NCI-H345 treated with DMSO at 0.1 percent for 48 hours (cell line): ENCODE results near the gene ST14.
"Not testable (repeated sequence)": the region's sequence is repeated elsewhere in the genome, so short reads cannot be mapped to it uniquely, and the experiment has no call there.

ENCODE experiments used
- DNase-seq: peaks from one replicate; lab custom pipeline; 2025; ENCODE audit not compliant: unreplicated experiment; lab: John Stamatoyannopoulos, UW

The ST14 gene

DNA sequence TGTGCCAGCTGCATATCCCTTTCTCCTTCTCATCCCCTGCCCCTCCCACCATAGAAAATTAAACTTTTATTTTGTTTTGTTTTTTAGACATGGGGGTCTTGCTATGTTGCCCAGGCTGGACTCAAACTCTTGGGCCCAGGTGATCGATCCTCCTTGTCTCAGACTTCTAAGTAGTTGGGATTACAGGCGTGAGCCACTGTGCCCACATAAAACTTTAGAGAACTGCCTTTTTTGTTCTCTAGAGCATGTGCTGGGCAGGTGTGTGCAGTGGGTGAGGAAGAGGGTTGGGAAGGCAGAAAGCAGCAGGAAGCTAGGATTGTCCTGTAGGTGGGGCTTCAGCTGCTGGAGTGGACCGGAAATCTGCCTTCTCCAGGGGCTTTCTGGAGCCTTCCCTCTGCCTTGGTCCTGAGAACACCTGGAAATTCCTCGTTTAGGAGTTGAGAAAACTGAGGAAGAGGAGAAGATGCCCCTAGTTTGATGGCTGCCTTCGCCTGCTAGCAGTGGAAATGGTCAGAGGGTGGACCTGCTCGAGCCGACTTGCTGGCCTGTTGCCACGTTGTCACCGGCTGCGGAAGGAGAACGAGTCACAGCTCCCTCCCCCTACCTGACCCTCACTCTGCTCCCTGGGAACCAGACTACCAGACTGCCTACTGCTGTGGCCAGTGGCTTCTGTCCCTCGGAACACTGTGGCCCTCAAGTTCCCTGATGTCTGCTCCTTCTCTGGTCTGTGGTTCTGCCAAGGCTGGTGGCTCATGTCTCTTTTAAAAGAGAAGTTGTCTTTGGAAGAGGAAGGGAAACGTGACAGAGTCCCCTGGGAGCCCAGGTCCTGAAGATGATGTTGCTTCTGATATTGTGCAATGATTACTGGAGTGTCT is 4.0 kb downstream of the ST14 start:
- no peak for DNase-seq

DNA sequence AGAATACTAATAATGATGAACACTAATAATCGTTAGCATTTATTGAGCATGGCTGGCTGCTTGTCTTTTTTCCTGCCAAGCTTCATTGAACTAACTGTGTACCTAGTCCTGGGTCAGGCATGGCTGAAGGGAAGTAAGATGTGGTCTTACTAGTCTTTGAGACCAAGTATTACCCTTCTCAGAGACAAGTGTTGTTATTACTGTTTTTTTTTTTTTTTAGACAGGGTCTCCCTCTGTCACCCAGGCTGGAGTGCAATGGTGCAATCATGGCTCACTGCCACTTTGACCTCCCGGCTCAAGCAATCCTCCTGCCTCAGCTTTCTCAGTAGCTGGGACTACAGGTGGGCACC is 4.6 kb downstream of the ST14 start:
- no peak for DNase-seq

DNA sequence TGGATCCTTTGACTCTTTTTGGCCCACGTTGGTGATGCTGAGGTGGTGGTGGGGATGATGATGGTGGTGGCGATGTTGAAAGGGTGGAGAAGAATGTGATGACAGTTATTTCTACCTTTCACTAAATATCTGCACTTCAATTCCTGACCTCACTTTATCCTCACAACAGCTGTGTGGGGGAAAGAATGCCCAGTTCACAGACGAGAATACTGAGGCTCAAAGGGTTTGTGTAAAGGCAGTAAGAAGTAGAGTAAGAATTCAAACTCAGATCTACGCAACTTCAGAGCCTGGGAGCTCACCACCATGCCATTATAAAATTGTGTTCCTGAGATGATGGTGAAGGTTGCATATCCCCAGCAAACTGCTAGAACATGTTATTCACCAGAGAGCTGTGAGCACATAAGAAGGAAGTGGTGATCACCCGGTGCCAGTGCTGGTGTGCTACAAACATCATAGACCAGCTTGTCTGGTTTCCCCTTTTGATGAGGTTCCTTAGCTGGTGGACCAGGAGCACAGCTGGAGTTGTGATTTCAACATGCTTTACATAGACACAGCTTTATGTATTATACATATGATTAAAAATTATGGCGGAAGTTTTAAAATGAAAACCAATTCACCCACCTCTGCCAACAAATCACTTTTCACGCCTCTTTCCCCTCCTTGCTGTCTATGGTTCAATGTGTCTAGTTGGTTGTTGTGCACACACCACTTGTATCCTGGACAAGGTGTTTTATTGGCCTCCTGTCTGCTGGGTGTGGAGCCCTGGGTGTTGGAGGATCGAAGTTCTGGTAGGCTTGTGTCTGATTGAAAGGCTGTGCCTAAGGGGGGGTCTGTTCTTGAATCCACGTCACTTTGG is 6.2 kb downstream of the ST14 start:
- DNase-seq: no peak

DNA sequence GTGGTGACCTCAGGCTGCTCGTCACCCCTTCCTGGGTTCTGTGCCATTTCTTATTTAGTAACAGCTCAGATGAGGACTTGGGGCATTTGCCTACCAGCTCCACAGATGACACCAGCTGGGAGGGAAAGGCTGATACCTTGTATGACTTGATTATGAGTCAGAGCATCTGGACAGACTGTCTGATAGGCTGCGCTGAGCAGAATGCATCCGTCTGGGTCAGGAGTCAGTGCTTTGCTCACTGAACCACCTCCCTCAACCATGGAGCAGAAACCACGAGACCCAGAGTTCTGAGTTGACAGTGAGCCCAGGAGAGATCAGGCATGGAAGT is 6.8 kb downstream of the ST14 start:
- no peak for DNase-seq

DNA sequence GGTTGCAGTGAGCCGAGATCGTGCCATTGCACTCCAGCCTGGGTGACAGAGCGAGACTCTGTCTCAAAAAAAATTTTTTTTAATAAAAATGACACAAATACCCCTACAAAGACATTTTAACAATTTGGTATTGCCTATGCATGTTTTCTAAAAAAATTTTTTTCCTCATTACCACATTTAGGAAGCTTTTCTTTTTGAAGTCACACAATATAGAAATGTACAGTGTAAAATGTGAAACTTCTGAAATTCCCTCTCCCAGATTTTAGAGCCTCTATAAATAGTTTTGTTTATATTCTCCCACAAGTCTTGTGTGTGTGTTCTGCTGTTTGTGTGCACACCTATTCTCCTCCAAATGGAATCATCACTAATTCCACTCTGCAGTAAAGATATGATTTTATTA is 7.6 kb downstream of the ST14 start:
- no peak for DNase-seq

DNA sequence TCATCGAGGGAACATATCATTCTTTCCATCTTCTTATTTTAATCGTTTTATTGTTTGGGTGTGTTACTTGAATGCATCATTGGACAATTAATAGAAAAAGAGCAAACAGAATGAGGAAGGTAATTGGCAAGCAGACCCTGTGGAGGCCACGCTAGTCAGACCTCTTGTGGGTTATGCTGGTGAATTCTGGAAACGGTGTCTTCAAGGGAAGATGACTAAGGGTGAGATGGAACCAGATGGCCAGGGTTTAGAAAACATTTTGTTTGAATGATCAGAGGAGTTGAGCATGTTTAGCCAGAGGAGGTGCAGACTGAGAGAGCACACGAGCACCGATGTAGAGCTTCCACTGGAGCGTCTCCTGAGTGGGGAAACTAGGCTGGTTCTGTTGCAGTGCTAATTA is 8.5 kb downstream of the ST14 start:
- no peak for DNase-seq

DNA sequence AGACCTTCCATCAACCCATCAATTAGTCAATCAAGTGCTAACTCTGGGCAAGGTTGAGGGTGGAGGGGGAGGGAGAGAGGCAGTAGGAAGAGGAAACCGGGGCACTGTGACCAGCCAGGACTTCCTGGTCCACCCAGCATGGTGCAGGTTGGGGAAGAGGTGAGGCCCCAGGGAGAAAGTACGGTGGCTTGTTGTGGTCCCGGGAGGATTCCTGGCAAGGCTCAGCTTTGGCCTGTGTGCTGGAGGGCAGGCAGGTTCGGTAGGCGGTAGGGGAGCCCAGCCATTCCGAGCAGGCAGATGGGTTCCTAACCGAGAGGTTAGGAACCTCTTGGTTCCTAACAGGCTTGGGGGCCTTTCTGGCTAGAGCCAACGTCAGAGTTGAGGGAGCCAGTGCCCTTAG is 10.8 kb downstream of the ST14 start:
- no peak for DNase-seq

DNA sequence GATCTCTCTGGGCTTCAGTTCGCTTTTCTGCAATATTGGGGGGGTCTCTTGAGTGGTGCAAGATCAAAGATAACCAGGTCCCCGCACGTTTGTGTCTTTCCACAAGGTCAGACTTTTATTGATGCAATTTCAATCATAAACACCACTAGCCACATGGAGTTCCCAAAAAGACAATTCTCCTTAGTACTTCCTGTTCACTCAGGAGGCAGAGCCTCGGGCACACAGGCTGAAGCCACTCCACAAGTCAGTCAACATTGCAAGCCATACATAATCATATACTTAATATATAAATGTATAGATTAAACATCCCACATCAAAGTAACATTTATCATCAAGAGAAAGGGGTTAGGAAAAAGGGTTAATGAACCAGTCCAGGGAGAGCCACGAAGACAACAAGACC is 12.0 kb downstream of the ST14 start:
- no peak for DNase-seq

DNA sequence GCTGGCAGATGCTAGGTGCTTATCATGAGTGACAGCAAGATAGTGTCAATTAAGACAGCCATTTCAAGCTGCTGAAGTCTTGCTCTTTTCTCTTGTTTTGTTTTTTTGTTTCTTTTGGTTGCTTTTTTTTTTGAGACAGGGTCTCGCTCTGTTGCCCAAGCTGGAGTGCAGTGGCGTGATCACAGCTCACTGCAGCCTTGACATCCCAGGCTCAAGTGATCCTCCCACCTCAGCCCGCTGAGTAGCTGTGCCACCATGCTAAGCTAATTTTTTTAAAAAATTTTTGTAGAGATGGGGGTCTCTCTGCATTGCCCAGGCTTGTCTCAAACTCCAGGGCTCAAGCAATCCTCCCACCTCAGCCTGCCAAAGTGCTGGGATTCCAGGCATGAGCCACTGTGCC is 12.4 kb downstream of the ST14 start:
- not testable (repeated sequence) for DNase-seq

DNA sequence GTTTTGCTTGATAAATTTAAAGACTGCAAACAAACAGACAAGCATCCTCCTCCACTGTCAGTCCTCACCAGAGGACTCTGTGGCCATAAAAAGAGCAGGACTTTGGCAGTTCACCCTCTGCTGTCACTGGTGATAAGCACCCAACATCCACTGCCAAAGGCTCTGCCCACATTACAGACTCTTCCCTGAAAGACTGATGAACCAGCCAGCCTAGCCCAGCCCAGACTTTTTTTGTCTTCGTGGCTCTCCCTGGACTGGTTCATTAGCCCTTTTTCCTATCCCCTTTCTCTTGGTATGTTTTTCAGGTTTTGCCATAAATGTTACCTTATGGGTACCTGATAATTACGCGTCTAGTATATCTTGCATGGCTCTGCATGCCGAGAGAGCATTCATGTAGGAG is 15.1 kb downstream of the ST14 start:
- no peak for DNase-seq

DNA sequence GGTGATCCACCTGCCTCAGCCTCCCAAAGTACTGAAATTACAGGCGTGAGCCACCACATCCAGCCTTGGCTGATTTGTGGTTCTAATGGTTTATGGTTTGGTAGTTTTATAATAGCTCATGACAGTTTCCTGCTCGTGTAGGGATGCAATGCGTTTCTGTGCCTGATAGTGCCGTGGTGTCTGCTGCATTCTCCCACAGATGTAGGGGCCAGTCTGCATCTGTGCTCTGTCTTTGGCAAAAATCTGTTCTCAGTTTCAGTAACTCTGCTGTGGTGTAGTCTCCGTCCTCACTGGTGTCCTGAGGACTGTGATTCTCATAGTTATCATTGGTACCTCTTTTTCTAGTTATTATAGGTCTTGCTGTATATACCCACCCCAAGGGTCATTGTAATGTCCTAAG is 16.3 kb downstream of the ST14 start:
- DNase-seq: no peak

DNA sequence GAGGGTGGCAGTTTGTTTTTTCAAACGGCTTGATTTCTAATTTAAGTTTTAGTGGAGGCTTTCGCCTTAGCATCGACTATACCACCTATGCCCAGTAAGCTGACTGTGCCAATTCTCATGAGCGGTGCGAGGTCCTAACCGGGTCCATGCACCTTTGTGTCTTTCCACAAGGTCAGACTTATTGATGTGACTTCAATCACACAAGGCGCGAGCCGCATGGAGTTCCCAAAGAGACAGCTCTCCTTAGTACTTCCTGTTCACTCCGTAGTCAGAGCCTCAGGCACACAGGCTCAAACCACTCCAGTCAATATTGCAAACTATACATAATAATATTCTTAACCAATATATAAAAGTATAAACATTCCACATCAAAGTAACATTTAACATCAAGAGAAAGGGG is 18.2 kb downstream of the ST14 start:
- DNase-seq: no peak

DNA sequence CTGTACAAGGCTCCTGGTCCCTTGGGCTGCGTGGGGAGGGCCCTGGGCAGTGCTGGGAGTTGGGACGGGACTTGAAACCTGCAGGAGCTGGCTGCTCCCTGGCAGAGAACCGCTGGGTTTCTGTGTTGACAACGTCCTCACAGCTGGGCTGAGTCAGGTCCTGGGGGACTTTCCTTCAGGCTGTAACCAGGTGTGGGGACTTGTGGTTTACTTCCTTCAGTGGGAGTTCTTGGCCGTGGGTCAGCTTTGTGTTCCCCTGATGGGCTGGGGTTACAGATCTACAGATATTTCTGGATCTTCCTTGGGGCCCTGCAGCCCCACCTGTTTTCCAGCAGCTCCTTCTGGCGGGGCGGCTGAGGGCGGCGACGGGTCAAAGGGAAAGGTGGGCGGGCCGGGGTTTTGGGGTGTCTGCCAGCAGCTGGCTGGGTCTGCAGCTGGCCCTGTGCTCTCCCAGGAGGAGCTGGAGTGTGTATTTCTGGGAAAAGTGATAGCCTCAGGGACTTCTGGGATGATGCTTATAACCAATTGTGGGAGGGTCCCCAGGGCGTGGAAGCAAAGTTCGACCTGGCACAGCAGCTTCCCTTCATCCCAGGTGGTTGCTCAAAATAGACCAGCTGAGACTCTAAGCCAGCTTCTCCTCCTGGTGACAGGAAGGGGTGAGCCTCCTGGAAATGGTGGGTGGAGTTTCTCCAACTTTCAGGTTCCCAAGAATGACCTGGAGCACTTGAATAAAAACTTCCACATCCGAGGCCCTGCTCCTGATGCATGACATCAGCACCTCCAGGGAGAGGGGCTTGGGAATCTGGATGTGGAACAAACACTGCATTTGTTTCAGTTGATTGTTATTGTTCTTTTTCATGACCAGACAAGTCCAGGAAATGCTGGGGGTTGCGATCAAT is 19.1 kb downstream of the ST14 start:
- peak; percentile 68 for DNase-seq

DNA sequence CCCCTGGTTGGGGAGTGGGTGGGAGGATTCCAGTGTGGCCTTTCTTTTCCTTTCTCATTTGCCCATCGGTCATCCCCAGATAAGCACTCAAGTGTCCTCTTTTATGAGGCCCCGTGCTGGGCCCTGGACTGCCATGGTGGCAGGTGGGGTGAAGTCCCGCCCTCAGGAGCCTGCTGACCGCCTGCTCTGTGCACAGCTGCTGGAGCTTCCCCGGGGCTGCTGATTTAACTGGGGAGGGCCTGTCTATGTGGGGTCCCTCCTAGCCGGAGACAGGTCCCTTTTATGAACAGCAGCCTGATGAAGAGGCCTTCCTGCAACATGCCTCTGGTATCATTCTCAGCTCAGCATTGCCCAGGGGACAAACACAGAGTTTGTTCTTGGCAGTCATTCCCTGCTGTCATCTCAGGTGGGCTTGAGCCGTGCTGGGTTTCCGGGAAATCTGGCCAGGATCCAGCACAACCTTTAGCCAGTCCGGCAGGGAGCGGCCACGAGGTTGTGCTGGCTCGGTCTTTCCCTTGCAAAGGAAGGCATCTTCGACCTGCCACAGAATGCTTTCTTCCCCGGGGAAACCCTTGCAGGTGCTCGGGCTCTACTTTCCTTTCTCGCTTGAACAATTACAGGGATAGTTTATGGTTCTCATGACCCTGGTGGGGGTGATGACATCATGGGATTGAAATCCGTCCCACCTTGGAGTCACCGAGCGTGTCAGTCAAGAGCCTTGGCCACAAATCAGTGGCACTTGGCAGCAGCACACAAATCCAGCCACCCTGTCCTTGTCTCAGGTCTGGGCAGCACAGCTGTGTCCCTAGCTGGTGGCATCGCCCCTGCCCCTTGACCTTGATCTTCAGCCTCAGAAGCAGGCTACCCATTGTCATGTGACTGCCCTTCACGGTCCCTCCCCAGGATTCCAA is 20.1 kb downstream of the ST14 start:
- peak; percentile 68 for DNase-seq

DNA sequence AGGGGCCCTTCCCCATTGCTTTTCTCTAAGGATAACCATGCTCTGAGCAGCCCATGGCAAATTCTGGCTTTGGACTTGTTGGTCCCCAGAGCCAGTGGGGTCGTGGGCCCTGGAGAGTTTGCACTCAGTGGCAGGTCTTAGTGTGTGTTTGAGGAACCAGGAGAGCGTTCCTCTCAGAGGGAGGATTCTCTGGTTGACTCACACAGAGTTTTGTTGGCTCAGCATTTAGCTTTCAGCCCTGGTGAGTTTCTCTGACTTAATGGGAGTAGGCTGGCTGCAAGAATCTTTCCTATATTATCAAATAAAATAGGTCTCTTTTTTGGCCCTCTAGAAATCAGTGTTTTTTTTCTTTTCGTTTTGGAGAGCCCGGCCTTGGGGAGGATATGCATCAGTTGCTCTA is 20.9 kb downstream of the ST14 start:
- peak; percentile 40 for DNase-seq

DNA sequence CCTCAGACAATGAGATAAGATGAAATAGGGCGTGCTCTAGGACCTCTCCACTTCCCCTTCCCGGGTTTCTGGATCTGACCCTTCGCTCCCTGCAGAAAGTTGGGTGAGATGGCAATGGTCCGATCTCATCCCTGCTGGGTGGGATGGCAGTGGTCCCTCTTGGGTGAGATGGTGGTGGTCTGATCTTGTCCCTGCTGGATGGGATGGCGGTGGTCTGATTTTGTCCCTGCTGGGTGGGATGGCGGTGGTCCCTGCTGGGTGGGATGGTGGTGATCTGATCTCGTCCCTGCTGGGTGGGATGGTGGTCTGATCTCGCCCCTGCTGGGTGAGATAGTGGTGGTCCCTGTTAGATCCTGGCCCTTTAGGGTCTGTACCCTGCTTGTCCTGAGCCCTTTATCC is 21.3 kb downstream of the ST14 start:
- no peak for DNase-seq

DNA sequence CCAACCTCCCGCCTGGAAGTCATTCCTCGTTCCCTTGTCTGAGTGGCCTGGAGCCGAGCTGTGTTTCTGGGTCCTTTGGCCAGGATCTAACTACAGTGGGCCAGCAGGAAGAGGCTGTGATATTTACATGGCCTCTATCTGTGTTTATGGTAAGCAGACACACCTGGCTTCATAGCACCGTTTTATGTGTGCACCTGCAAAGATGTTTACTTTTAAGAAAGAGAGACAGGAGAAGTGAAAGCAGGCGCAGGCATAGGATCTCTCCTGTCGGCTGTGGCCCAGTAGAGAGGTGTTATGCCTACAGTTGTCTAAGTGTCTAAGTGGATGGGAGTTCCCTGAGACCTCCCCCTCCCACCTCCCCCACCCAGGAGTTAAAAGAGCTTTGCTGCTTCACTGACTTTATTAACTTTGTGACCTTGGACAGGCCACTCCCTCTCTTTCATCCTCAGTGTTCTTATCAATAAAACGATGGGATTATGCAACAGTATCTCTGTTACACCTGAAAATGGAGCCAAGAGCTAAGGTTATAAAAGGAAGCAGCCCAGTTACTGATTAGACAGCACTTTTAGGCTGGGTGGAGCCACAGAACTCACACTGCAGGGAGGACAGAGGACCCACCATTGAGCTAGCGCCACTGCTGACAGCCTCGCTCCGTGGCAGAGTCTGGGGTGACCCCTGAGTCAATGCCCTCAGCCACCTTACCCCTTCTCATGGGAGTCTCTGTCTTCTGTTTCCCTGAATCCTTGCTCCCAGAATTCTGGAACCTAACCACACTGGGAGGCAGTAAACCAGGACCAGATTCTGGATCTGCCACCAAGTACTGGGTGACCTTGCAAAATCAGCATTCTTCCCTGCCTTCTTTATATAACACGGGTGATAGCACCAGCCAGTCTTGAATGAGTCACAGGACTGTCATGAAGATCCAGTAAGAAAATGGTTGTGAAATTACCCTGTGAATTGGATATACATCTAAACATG is 22.0 kb downstream of the ST14 start:
- DNase-seq: peak; percentile 85

DNA sequence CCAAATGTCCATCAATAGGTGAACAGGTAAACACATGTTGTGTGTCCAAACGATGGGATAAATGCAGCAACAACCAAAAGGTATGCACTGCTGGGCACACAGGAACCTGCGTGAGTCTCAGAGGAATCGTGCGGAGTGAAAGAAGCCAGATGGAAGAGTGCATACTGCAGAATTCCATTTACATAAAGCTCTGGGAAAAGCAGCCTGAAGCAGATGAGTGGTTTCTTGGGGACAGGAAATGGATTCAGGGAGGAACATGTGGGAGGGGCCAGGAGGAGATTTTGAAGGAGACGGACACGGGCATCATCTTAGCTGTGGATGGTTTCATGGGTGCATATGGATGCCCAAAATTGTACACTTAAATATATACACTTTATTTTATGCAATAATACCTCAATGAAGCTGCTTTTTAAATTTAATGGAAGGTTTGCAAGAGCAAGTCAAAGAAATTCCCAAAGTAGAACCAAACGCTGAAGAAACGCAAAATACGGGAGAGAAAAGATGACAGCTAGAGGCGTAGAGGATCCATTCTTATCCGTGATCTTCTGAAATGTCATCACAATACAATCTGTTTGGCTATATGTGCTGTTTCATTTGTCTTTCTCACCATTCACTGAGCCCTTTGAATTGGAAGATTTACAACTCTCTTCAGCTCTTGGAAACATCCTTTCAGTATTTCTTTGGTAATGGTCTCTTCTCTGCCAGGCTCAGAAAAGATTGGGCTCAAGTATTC is 24.5 kb downstream of the ST14 start:
- DNase-seq: no peak

DNA sequence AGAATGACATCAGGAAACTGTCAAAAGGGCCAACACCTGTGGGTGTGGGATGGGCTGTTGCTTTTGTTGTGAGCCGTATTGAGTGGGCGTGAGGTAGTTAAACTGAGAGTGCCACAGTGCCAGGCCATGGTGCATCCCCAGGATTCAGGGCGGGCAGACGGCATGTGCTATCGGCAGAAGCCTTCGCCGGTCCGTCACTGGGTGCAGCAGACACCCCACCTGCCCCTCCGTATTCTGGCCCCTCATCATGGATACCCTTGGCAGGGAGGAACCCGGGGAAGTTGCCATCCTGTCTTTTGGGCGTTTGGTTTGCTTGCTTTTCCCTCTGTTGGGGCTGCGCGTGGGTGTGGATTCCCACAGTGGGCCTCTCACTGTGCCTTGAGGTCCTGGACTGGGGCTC is 27.5 kb downstream of the ST14 start:
- DNase-seq: no peak
